Stimulated activated CD4-positive, alpha-beta T cell treated with anti-CD3 and anti-CD28 coated beads, Interleukin-2, amount 100 ng/mL, for 48 hours (primary cell): ENCODE results near the gene CADM1.

Source experiments
- DNase-seq, 2 donors: peaks; one replicate each; pipeline ENCODE4 v3.0.0-alpha.2; 2020

Gene CADM1

DNA sequence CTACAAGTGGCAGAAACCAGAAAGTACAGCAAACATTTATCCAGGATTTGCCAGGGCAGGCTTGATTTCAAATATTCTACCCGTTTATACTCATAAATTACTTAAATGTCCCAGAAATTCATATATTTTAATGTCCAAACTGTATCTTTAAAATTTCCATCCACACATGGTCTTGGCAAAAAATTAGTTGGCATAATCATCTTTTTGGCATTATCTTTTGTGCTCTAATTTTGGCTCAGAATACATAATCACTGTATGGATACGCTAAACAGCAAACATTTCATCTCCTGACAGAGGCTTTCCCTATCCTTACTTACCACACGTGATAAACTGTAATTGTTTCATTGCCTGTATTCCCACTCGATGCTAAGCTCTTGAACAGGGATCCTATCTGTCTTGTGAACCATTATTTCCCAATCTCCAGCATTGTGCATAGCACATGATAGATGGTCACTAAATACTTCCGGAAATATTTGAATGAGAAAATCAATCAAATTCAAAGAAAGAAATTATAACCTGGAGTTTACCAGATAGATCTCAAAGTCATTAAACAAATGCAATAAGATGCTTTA is 64.2 kb downstream of the CADM1 start:
- DNase-seq: no peak

DNA sequence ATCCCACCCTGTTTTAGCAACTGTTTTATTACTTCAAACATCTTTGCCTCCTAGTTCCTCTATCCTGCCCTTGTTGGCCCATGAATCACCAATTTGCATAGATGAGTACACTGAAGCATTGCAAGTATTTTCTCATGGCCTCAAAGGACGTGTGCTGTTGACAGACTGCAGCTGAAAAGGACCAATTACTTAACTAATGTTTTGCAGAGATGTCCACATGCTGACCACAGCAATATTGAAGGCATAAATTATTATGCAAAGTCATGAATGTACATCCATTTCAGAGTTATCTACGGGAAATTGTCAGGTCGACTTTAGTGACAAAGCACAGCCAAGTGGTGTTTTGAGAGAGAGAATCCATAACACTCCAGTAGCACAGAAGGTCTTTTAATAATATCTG is 64.8 kb downstream of the CADM1 start:
- no peak for DNase-seq

DNA sequence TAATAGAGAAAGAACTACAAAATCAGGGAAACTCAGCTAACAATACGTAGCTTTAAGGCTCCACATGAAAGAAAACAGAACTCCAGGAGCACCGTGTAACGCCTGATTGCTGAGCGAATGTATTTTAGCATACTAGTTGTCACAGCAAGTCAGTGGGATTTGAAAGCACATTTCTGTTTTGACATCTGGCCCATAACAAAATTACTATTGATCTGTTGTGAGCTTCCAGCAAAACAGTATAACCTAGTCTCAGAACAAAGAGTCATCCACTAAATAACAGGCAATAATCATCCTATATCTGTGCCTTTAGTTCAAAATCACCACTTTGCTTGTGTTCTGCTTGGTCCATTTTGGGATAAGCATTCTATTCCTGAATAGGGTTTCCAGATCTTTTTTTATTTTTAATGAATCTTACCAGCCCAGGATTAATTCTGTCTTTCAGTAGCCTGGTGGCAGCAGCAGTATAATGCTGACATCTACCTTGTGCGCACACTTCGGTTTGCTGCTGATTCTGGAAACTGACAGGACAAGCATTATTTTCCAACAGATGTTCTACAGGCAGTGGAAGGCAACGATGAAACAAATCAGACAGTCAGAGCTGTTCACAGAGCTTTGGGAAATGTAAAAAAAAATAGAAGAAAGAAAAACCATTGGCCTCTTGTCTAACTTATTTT is 66.2 kb downstream of the CADM1 start:
- no peak for DNase-seq

DNA sequence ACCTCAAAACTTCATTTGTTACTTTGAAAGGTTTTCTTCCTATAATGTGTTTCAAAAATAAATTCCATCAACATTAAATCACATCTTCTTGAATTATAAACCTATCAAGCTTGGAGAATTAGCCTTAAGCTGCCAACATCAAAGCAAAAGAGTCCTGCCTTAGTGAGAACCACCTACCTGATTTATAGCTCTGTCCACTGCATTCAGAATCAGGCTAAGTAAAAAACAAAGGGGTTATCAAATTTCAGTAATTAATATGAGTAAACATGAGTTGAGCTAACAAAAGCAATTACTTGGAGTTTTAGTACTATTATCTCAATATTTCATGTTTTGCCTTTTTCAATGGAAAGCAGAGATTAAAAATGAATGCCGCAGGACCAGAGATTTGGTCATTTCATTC is 73.9 kb downstream of the CADM1 start:
- DNase-seq: no peak

DNA sequence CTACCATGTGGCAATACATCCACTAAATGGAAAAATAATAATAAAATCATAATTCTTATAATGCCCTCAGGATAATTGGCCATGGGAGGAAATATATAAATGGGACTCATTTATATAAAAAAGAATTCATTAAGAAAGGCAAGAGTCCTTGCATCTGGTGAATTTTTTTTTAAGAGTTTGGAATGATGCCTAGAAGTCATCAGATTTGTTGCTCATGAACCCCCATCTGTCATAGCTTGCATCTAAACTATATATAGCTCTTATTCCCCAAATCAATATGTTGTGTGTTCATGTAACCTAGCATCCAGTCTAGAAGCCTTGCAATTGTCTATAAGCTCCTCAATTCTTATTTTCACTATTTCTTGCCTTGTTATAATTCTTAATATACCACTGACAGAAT is 75.9 kb downstream of the CADM1 start:
- DNase-seq: no peak

DNA sequence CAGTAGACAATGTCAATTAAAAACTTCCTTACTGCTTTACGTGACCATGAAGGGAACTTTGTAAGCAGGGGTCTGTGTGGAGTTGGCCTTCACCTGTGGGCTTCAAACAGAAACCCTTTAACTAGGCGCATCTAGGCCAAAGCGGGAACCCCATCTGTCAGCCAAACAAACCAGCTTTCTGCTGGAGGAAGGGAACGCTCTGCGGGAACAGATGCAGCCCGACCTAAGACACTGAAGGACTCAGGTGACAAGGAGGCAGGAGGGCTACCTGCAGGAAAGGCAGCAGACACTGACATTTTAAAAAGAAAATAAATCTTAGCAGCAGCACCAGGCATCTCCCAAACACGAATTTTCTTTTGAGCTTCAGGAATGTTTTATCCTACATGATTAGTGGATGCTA is 78.4 kb downstream of the CADM1 start:
- no peak for DNase-seq

DNA sequence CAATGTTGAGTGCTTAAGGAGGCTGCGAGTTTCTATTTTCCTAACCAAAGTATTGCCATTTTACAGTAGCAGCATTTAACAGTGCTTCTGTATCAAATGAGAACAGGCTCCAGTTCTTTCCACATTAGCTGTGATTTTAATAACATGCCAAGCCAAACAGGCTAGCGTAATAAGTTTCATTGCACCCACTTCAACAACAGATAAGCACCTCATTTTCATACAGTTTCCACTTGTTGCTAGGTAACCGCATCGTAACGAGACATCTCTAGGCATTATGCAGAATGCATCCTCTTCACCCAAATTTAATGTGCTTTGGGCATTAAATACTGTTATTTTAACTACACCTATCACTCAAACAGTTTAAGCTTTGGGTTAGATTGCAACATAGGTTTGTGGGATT is 79.0 kb downstream of the CADM1 start:
- DNase-seq: no peak

DNA sequence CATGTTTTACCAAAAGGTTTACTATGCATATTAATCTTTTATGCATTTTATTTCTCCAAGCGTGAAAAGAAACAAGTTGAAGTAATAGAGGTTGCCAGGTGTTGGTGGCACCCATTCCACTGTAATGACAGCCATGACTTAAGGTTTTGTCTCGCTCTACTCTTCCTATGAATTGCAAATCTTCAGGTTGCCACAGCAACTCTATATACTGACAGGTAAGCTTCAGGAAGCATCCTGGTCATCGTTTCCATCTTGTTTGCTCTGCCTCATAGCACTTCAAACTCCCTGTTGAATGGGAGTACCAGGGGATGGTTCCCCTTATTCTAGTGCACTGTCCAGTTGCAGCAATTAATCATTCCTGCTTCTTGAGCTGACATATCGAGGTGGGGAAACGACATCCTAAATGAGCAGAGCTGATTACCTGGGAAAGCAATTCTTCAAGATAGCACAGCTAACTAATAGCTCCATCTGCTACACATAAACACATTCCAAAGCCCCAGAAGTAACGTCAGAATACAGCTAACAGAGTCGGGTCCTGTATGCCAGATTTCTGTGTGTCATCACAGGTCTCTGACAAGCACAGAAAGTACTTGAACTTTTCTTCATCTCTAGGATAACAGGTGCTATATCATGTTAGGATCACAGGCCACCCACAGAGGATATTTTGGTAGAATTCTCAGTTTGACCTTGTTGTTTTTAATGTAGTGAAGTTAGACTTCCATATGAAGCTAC is 80.3 kb downstream of the CADM1 start:
- DNase-seq: no peak

DNA sequence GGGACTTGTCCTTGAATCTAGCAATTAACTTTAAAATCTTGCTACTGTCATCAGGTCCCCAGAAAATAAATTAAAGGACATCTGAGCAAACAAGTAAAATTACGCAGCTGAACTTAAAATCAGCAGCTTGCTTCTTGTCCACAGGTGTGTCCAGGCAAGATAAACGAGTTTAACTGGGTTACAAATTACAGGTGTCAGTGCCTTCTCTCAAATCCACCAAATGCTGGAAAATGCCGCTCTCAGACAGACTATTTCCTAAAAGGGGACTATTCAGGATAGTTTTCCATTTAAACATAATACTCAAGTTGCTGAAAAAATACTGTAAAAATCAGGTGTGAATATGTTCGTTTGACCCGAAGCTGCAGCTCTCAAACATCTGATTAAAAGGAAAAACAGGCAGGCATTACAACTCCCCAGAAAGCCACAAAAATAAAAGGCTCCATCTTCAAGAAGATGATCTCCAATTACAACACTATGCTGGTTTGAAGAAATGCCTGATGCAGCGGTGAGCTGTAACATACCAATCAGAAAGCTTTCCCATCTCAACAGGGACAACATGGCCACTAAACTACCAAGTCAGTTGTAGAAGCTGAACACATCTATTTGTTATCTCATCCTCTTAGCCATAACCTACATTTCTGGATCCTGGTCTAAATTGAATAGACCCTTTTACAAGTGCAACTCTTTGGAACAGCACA is 82.1 kb downstream of the CADM1 start:
- DNase-seq: no peak

DNA sequence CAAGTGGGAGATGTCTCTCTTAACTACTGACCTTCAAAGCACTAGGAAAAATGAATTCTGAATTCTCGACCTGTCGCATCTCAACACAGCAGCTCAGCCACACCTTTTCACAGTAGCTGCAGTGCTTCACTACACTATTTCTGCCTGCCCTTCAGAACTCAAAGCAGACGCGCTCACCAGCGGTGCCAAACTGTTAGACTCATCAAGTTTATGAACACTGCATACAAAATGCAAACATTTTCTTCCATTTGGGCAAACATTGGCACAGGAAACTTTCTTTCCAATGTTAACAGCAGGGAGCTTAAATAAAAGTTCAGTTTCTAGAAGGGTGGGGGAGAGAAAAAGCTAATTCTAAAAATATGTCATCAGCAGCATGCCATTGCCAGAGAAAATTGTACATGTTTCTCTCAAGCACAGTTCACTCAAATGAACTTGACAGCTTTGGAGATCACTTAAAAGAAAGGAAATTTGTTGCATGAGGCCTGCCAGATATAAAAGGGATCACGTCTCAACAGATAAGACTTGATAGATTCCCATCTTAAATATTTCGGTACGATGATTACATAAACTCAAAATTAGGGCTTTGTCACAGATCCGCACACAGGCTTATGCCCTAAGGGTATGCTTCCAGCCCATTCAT is 82.7 kb downstream of the CADM1 start:
- DNase-seq: no peak

DNA sequence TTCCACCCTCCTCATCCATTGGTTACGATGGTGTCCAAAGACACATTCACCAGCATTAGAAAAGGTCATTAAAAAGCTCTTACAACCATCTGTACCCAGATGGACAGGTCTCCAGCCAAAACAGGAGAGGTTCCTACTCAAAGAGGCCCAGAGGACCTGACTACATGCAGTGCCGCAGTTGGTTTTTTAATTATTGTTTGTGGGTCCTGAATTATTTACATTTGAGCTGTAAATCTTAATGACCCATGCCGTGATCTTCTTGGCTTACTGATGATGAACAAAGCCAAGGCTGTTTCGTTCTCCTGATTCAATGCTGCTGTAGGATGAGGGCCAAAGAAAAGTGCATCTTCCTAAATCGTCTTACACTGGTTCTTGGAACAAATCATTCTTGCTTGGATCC is 83.7 kb downstream of the CADM1 start:
- DNase-seq: no peak

DNA sequence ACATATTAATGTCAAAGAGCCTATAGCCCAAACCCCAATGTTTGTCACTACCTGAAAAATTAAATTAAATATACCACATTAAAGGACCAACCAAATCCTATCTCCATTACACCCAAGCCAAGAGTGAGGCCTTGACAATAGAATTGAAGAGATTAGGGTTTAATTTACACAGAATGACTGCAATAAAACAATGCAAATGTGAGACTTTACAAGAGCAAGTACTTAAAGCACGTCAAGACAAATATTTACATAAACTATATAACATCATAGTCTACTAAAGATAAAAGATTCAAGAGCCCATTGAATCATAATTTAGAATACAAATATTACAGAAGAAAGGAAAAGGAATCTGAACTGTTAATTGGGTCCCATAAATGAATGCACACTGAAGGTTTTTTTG is 85.6 kb downstream of the CADM1 start:
- DNase-seq: no peak

DNA sequence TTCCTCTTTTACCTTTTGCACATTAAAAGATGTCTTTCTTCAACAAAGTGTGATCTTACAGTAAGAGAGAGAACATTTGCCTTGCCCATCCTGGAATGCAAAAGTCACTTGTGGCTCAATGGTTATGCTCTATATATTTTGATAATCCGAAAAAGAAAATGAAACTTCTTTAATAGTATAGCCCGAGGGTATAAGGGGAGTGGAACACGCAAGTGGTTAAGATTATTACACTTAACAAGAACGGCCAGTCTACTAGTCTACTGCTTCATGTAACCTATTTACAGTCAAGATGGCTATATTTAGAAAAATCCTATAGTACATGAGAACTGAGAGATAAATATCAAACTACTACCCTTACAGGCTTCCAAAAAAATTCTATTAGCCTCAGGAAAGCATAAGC is 86.1 kb downstream of the CADM1 start:
- DNase-seq: no peak

DNA sequence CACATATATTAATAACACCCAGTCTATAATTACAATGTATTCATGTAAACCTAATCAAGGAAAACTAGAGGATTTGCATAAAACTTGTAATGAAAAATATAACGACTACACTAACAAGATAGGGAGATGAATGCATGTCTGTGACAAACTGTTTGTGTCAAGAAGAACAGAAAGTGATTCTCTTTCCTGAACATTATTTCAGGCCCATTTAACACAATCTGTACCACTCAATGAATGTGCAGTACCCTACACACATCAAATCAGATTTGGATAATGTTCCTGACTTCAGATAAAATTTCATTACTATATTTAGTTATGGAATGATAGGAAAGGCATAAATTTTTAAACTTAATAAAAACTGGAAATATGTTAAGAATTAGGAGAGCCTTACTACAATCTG is 93.1 kb downstream of the CADM1 start:
- DNase-seq: no peak

DNA sequence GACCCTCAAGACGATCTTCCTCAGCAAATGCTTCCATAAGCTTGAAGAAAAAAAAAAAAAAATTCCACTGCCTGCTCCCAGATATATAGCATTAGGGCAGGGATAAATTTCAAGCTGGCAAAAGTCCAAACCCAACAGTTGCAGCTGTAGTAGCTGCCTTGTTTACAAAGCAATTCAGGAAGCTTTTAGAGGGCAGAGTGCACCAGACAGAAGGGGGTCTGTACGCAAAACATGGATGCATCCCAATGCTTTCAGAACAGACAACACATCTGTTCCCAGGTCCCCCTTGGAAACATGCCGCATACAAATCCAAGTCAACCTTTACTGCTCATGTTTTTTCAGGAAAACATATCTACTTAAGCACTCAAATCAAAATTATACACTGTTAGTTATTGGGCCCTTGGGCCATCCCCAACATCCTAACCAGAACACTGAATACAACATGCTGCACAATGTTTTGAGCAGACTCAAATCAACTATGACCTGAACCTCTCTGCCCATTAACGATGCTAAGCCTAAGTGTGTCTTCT is 94.5 kb downstream of the CADM1 start:
- no peak for DNase-seq

DNA sequence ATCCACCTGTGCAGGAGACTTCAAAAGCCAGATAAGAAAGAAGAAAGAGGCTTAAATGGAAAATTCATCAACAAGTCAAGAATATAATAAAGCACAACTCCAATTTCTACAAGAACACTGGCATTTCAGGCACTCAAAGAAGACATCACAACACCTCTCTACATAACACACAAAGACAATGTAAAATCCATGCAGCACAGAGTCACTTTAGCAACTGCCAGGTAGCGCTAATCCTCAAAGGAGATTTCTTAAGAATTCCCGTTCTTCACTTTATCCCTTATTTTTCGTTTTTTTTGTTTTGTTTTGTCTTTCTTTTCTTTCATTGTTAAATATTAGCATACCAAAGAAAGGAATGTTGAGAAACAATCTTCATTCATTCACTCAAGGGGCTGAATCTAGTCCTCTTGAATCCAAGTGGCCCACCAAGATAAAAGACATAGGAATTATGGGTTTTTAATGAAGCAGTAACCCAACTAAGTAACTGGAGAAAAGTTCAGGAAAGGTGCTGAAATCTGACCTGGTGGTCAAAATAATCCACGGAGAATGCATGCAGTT is 95.0 kb downstream of the CADM1 start:
- no peak for DNase-seq

DNA sequence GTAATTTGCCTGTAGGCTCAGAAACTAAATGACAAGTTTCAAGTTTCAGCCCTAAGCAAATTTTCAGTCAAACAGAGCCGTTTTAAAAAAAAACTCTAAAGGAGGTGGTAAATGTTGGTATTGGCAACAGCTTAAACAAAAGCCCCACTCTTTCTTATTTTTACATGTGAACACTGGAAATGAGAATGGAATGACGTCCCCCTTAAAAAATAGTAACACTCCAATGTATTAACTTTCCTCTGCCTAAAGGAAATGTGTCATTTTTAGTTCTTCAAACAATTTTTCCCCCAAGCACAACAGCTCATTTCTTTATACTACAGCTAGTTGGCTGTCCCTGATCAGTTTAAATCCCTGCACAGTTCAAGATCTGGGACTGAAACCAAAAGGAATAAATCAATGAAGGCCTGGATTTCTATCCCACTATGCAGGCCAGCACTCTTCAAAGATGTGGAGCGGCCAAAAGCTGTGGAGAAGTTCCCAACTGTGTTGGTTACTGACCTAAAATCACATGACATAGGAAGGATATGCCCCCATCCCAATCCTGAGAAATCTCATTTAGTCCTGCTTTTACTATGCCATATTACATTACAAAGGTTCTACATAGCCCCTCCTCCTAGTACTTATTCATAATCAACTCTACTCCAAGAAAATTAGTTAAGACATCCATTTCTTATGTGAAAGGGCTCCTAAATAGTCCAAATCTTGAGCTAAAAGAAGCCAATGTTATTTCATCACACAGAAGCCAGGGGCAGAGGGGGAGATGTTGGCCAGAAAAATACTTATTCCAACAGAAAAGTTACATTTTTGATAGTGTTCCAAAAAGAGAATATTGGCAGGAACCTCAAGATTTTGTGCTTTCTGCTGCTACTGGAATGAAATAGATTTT is 95.9 kb downstream of the CADM1 start:
- DNase-seq: no peak

DNA sequence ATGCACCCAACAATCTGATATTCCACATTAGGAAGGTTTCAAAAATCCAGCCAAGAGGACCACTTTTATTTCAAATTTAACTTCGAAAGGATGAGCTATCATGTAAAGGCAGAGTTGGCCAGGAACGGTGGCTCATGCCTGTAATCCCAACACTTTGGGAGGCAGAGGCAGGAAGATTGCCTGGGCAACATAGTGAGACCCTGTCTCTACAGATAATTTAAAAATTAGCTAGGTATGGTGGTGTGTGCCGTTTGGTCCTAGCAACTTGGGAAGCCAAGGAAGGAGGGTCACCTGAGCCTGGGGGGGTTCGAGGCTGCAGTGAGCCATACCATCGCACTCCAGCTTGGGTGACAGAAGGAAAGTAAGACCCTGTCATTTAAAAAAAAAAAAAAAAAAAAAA is 96.7 kb downstream of the CADM1 start:
- no peak for DNase-seq

DNA sequence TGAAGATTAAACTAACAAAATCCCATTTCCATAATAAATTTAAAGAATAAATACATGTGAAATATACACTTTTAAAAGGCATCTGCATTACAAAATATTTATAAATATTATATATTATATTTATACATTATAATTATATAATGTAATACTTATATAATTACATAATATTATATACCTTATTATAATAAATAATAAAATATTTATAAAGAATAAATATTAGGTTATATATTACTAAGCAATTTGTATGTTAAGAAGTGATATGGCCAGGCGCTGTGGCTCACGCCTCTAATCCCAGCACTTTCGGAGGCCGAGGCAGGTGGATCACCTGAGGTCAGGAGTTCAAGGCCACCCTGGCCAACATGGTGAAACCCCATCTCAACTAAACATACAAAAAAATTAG is 97.8 kb downstream of the CADM1 start:
- DNase-seq: no peak

DNA sequence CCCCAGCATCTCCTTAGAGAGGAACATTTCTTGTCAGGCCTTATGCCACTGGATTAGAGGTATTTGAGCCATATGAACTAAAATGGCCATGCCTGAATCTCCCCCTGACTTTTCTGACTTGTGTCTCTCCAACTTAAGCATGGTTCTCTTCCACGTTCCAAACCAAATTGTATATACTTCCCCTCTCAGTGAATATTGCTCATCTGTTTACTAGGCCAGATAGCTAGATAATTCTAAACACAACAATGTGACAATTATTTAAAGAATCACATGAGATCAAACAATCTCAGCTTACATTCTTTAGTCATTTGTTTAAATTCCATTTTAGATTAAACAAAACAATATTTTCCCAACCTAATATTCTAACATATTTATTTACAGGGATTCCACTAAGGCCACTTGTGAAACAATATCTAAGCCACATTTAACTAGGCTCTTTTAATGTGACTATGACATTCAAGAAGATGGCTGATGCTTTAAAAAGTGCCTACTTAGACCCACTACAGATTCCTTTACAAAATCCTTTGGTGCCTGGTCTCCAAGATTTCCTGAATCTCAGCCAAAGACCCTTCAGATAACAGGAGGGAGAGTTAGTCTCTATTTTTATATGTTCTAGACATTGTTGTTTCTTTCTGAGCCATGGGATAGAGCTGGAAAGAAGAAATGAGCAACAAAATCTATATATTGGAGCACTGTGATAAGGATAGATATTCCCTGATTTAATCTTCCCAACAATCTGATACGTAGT is 105.7 kb downstream of the CADM1 start:
- DNase-seq: no peak

DNA sequence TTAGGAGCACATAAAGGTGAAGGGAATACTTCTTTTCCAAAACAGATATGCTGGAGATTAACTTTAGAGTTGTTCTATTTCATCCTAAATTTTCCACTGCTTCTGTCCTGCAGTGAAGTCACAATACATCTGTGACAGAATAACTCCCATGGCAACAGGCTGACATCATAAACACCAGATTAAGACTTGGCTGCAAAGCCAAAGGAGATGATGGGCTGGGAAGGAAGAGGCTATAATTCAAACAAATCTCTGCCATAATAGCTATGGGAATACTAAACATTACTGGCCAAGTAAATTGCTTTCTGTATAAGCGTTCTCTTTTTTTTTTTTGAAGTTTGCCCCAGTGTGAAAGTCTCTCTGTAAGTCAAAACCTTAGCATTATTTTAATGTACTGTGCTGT is 107.7 kb downstream of the CADM1 start:
- no peak for DNase-seq
